Mucosa of descending colon (tissue), 3 donors: Measurements from ENCODE around the gene SLX9. TPM values are rescaled to one million over a fixed set of nuclear protein-coding genes. Genes with fewer than 3 reads are reported as not detected.

Source experiments
- ATAC-seq: fragments of 200-7000 bp; cut with Tn5 transposase; one replicate; pipeline ENCODE4 v1.9.1; 2020; ENCODE audit warnings: mild to moderate bottlenecking, moderate library complexity
- DNase-seq, 3 donors: peaks; one replicate each; pipeline ENCODE4 v3.0.0-alpha.2; 2020
- H3K36me3 ChIP-seq: fragments of 200-600 bp; one replicate; pipeline ENCODE4 v1.8.0; 2021; ENCODE audit warnings: low read depth, mild to moderate bottlenecking
- H3K4me1 ChIP-seq: fragments of 200-600 bp; one replicate; pipeline ENCODE4 v1.8.0; 2021; ENCODE audit warnings: low read depth, mild to moderate bottlenecking
- H3K4me3 ChIP-seq: fragments of 200-600 bp; one replicate; pipeline ENCODE4 v1.8.0; 2021; ENCODE audit warnings: mild to moderate bottlenecking
- H3K9me3 ChIP-seq: fragments of 200-600 bp; one replicate; pipeline ENCODE4 v1.8.0; 2021; ENCODE audit warnings: mild to moderate bottlenecking
- intact Hi-C, 2 donors: fragments of 100-400 bp; cut with DNase I in 1 of 2; cut with micrococcal nuclease in 1 of 2; formaldehyde crosslinking; loops; one replicate each; pipeline versions ENCODE4 v1.11.0 to v1.11.1; 2022; cut with DNase I, micrococcal nuclease
- total RNA-seq, 3 donors: library from RNA; stranded (reverse); fragmentation: NEBNext Ultra II Directional in 2 of 3; extraction: Animal tissue kit (Norgen Biotek cat#: 25700) in 2 of 3; gene quantifications; one replicate each; pipeline versions ENCODE4 v1.2.1 to v1.2.4, GENCODE V29; 2021 to 2023
- TF ChIP-seq, protein P1 (sequence below): fragments of 200-600 bp; IDR thresholded peaks from one replicate; pipeline ENCODE4 v1.8.0; 2022; ENCODE audit warnings: antibody characterized with exemption, mild to moderate bottlenecking
- donor health status: DM: no; HTN: no; CAD: no; lungs with moderate emphysema.
- donor health status: DM: no; HTN: no; CAD: no.
- donor health status: DM: no; HTN: yes; CAD: no.

SLX9 gene
- total RNA-seq, 3 donors from 2014 or later = 19.8 to 42.2 (median 20.9) TPM

DNA sequence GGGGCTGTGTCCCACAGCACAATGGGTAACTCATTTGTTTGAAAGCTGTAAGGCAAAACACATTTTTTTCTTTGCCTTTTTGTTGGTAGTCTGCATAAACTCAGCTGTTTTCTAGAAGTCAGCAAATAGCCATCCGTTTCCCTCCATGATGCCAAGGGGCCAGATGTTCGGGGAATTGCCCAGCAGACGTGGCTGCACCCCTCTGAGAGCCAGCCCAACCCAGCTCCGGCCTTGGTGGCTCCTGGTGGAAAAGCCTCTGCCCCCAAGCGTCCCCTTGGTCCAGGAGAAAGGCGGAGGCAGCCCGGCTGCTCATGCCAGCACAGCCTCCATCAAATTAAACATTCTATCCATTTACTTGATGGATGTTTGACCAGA lies 76.2 kb downstream of the SLX9 start:
- H3K4me1 ChIP-seq = no peaks in the 10 kb centered on the region
- no peaks in the 10 kb centered on the region for H3K36me3 ChIP-seq
- intact Hi-C loops = no loop called here
- H3K9me3 ChIP-seq = no peaks in the 10 kb centered on the region
- DNase-seq = peak in 2 of 3 donors; percentile 7 to 25
- TF ChIP-seq, protein P1, sequence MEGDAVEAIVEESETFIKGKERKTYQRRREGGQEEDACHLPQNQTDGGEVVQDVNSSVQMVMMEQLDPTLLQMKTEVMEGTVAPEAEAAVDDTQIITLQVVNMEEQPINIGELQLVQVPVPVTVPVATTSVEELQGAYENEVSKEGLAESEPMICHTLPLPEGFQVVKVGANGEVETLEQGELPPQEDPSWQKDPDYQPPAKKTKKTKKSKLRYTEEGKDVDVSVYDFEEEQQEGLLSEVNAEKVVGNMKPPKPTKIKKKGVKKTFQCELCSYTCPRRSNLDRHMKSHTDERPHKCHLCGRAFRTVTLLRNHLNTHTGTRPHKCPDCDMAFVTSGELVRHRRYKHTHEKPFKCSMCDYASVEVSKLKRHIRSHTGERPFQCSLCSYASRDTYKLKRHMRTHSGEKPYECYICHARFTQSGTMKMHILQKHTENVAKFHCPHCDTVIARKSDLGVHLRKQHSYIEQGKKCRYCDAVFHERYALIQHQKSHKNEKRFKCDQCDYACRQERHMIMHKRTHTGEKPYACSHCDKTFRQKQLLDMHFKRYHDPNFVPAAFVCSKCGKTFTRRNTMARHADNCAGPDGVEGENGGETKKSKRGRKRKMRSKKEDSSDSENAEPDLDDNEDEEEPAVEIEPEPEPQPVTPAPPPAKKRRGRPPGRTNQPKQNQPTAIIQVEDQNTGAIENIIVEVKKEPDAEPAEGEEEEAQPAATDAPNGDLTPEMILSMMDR = no peak
- no peak for ATAC-seq
- no peak overlapping the region for H3K4me3 ChIP-seq

DNA sequence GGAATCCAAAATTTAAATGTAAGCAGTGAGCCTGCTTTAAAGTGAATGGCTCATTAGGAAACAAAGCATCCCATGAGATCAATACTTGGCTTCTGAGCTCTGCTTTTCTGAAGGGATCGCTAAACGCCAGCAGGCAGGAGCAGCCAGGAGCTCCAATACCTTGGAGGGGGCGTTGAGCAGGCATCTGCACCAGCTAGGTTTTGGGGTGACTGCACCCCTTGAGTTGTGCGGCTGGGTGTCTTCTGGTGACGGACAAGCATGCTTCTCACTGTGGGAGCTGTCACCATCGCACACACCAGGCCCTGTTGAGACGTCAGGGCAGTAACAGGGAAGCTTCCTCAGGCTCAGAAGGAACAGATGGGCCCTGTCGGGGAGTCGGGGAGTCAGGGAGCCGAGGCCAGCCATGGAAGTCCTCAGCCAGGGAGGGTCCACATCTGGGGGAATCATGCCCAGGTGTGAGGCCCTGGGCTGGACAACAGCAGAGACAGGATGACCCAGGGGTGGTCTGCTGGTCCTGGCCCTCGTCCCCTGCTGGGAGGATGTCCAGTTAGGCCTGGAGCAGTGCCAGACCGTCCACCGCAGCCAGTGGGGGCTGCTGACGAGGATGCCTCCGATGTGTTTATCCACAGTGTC lies 76.7 kb downstream of the SLX9 start:
- H3K36me3 ChIP-seq = no peaks in the 10 kb centered on the region
- H3K9me3 ChIP-seq = no peaks in the 10 kb centered on the region
- TF ChIP-seq, protein P1 = no peak
- intact Hi-C loops = no loop called here
- no peak overlapping the region for H3K4me3 ChIP-seq
- DNase-seq (peak in 2 of 3 donors; percentile 19 to 29), ATAC-seq (no peak)
- H3K4me1 ChIP-seq = no peaks in the 10 kb centered on the region

DNA sequence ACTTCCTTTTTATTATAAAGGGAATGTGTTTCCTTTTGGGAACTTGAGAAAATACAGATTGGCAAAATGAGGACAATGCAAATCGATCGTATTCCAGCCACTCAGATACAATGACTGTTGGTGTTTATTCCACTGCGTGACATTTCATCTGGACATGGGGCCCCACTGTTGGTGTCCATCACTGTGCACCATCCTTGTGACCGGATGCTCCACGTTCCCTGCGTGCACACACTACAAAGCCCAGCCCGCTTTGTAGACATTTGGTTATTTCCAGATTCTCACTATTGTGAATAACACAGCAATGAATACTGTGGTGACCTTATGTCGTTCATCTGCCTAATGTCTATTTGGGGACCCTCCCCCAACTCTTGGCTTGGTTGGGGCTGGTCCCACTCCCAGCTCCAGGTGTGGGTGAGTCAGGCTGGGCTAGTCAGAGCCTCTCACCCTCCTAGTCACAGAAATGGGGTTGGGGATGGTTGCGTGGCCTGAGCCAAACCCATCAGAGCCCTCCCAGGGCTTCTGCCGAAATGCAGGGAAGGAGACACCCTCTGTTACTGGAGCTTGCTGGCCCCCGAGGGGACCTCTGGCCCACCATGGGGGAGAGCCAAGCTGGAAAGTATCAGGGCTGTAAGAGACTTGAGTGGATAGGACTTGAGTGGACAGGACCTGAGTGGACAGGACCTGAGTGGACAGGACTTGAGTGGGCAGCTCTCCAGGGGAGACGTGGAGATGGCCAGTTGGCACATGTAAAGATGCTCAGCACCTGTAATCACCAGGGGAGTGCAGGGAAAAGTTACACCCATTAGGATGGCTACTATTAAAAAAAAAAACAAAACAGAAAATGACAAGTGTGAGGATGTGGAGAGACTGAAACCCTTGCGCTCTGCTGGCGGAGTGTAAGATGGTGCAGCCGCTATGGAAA lies 77.5 kb downstream of the SLX9 start:
- no peak overlapping the region for H3K4me3 ChIP-seq
- no peak for ATAC-seq
- intact Hi-C loops = no loop called here

DNA sequence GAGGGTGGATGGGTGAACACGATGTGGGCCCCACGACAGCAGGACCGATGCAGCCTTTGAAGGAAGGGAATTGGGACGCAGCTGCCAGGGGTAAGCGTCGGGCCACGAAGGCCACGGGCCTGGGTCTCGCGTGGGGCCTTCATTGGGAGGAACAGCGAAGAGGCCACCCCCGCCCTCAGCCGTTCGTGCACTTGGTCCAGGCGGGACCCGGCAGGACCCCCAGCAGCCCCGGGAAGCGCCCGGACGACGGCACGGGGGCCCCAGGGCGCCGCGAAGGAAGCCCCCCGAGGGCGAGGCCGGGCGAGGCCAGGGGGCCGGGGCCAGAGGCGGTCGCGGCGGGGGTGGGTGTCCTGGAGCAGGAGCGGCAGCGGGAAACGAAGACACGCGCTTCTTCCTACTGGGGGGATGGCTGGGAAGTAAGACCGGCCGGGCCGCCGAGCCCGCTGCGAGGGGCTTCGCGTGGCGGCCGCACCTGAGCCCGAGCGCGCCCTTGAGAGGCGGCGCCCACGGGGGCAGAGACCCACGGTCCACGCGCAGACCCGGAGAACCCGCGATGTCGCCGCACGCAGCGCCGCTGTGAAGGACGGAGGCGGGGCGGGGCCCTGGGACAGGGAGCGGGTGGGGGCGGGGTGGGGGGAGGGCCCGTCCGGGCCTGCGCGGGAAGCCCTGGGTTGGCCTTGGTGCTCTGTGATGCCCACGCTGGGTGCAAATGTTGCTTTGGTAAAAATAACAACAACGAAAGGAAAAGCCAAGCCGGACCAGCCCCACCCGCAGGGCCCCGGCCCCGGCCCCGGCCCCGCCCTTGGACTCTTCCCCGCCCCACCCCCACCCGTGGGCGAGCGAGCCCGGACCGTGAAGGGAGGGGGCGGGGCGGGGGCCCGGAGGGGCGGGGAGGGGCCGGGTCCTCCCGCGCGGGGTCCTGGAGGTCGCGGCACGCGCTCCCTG lies 78.6 kb downstream of the SLX9 start:
- DNase-seq = peak in 2 of 3 donors; percentile 26 to 42
- no peak for ATAC-seq
- TF ChIP-seq, protein P1 = no peak
- Histone ChIP-seq H3K36me3 (no peaks in the 10 kb centered on the region), H3K9me3 (no peaks in the 10 kb centered on the region), H3K4me3 (no peak overlapping the region), H3K4me1 (no peaks in the 10 kb centered on the region)
- intact Hi-C loops = no loop called here

More for the DNA sequence above, 77.5 kb downstream of the SLX9 start:
- H3K36me3 ChIP-seq = no peaks in the 10 kb centered on the region
- TF ChIP-seq, protein P1 = no peak
- H3K4me1 ChIP-seq = no peaks in the 10 kb centered on the region
- peak in 1 of 3 donors; percentile 8 for DNase-seq
- H3K9me3 ChIP-seq = no peaks in the 10 kb centered on the region

DNA sequence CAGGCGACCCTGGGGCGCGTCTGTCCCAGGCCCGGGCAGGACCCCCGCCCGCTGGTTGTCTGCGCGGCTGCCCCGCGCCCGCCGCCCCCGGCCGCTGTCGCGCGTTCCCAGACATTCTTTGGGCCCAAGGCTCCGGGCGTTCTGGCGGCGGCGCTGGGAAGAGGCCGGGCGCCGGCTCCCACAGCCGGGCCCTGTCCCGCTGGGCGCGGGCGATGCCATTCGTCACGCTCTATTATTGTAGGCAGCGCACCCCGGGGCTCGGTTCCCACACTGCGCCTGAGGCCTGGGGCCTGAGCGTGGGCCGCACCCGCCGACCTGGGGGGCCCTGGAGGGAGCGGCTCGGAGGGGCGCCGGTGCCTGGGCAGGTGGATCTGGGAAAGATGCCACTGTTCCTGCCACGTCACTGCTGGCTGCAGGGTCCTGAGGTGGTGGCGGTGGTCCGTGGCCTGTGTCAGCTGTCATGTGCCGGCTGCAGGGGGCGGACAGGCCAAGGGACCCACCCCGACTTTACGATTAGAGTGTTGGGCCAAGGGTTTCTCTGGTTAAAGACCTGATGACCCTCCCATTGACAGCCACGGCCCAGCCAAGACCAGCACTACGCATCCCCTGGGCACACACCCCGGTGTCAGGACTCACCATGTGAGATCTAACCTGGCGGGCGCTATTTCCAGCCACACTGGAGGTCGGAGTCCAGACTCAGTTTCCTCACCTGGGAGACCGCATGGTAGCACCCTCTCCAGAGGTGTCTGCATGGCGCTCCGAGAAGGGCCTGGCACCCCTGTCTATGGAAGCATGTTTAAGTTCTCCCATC lies 79.5 kb downstream of the SLX9 start:
- ATAC-seq (peak; percentile 15), DNase-seq (peak in 2 of 3 donors; percentile 23 to 27)
- Histone ChIP-seq H3K36me3 (no peaks in the 10 kb centered on the region), H3K4me1 (no peaks in the 10 kb centered on the region), H3K4me3 (no peak overlapping the region), H3K9me3 (no peaks in the 10 kb centered on the region)
- TF ChIP-seq, protein P1 = no peak
- intact Hi-C loops = no loop called here
